Measurements from ENCODE around the gene STK24.
"Not testable (repeated sequence)": the region's sequence is repeated elsewhere in the genome, so short reads cannot be mapped to it uniquely, and the experiment has no call there.

The STK24 gene

DNA sequence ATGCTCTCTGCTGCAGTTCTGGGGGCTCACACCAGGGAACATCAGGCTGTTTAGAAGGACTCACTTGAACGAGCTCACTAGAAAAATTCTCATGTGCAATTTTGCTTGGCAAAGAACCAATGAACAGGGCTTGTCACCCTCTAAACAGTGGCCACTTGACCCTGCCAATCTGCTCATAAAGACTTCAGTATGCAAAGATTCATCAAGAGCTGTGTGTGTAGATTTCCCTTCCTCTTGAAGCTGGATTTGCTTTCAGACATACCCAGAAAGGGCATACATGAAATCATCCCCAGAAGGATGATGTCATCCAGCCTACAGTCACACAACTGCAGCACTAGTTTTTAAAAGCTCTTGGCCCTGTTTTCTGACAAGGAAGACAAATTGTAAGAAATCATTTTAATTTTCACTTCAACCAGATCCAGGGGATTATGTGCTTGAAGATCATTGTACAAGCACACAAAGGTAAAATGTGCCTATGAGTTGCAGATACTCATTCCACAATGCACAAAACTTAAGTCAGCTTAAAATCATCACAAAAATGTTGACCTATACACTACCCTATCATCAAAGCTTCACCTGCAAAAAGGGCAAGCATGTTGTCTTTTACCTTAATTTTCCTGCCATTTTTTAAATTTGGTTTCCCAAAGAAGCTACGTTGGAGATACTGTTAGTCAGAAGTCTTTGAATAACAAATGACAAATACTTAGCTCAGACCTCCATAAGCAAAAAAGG, 5.2 kb upstream of the STK24 start:
- no peak for DNase-seq

DNA sequence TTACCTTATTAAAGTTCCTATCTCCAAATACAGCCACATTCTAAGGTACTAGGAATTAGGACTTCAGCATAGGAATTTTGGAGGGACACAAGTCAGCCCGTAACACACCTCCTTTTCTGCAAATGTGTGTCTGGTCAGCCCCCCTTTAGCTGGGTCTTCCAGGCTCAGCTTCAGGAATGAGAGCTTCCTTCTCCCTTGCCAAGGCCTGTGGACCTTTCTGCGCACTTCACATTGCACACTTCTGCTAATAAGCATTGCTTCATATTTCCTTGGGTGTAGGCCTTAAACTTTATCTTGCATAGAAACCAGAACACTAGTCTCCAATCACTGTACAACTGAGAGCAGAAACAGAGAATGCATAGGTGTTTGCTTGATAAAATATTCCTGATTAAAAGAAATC, 4.5 kb upstream of the STK24 start:
- no peak for DNase-seq

DNA sequence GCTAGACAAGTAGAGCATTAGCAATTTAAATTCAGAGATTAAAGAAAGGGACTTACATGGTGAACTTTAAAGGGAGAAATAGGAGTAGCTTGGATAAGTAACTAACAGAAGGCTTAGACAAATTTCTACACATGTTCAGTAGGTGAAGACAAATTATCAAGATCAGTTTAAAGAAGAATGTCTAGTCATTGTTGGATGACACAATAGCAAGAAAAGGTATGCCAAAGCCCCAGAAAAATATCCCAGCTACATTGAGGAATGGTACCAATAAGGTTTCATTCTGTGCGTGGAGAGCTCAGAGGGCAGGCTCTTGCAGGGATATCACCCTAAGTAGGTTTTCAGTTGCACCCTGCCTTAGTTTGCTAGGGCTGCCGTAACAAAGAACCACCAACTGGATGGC, 3.5 kb upstream of the STK24 start:
- DNase-seq: no peak

DNA sequence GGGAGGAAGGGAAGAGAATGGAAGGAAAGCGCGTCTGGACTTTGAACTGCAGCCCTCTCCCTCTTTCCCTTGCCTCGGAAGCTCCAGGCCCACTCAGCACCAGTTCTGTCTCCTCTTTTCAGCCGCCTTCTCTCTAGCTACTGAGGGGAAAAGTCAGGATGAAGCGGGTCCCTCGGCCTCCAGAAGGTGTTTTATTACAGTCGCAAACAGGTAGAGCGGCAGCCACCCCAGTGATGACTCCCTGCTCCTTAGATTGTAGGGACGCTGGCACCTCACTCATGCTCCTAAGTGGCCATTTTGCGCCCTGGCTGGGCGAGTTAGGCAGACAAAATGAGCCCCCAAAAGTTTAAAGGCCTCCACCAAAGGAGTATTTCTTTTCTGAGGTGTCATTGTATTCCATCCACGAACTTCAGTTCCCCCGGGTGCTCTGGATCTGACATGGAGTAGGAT, 954 bp upstream of the STK24 start:
- no peak for DNase-seq

DNA sequence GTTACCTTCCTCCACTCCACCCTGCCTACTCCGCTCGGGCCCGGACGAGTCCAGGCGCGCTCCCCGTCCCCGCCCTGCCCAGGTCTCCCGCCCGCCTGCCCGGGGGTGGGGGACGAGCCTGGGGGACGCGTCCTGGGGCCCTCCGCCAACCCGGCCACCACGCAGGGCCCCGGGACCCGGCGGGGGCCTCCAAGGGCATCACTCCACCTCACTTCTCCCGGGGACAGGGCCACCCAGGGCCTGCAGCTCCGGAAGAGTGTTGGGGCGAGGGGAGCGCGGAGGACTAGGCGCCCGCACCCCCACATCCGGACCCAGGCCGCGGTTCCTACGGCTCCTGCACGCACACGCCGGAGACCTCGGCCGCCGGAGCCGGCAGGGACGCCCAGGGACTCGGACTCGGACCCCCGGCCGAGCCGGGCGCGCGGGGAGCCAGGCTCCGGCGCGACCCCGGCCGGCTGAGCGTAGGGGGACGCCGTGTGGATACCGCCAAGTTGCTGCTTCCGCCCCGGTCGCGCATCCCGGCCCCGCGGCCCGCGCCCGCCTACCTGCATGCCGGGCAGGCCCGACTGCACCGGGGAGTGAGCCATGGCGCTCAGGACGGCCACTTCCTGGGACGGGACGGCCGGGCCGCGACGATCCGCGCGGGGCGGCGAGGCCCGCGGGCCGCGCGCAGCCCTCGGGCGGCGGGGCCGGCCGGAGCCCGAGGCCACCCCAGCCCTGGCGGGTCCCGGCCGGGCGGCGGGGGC, 534 bp downstream of the STK24 start:
- no peak for DNase-seq

DNA sequence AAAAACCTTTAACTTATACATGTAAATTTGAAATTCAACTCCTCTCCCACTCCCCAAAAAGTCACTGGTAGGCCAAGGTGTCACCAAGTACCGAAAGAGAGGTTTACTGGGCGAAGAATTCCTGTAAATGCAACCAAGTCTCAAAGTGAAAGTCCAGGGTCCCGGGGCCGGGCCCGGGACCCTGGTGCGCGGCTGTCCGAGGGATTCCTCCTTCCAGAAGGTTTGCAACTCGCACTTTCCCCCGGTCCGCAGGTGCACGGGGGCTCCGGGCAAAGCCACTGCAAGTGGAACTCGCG, 1.1 kb downstream of the STK24 start:
- no peak for DNase-seq

DNA sequence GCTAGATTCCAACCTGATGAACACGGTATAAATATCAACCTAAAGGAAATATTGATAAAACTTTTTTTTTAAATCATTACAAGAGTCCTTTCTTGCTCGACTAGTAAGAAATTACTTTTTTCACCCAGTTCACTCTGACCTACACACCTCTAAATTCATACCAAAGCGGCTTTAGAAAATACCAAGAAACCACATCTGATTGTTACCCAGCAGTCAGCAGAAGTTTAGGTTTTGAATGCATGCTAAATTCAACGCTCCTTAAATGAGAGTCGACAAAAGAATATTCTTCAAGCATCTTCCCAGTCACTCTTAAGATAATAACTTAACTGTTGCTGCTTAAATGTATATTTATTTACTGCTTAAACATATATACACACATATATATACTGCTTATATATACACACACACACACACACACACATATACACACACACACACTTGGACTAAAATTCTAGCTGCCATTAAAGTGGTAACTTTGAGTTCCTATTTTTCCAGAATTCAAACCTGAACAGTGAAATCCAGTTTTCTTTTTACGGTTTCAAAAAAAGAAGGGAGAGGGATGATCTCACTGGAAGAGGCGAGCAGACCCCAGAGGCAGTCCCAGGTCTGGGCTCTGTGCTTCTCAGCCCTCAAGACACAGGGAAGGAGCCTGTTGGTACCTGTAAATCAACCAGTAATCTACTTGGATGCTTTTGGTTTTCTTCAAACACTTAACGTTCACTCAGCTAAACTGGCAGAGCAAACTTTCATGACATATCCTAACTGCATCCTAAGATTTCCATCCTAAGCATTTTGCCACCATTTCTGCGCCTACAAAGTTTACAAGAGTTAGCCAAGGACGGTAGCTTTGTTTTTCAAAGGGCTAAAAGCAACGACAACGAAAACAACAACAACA, 1.7 kb downstream of the STK24 start:
- DNase-seq: no peak

DNA sequence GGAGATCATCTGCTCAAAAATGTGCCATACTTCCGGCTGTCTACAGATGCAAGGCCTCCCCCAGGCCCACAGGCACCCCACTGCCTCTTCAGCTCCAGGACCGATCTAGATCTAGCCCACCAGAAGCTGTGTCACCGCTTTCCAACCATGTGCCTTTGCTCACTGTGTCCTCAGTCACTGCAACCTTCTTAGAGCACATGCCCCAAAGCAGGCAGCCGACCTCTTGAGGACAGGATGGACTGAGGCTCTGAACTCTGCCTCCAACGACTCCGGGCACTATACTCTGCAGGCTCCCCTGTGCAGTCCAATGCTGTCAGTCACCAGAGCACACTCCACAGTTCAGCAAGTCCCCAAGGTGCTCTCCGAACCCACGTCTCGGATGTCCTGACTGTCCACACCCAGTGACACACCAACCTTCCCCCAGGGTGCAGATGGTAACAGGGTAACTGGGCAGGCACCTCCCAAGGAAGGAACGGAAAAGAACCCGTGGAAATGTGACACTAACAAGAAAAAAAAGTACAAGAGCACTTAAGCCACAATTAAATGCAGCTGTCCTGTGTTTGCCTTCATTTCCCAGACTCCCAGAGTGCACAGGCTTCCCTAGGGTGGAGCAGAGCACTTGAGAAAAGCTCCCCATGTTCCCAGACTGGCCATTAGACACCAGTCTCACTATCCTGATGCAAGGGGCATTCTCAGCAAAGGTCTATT, 4.8 kb downstream of the STK24 start:
- no peak for DNase-seq

DNA sequence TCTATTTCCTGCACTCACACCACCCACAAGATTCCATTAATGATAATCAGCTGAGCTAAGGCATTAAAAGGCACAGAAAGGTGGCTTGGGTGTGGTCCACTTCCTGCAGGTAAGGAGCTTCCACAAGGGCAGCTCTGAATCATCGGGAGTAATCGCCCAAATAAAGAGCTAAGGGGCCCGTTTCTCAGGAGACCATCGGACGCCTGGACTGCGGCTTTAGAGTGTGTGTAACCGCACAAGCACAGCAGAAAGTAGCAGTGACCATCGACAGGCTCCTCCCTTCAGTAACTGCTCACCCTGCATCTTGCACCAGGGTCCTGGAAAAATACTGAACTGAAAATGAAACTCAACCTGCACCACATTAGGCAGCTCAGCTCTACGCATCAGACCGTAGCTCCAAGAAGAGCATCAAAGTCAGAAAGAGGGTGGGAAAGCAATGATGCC, 6.0 kb downstream of the STK24 start:
- DNase-seq: peak; percentile 55

DNA sequence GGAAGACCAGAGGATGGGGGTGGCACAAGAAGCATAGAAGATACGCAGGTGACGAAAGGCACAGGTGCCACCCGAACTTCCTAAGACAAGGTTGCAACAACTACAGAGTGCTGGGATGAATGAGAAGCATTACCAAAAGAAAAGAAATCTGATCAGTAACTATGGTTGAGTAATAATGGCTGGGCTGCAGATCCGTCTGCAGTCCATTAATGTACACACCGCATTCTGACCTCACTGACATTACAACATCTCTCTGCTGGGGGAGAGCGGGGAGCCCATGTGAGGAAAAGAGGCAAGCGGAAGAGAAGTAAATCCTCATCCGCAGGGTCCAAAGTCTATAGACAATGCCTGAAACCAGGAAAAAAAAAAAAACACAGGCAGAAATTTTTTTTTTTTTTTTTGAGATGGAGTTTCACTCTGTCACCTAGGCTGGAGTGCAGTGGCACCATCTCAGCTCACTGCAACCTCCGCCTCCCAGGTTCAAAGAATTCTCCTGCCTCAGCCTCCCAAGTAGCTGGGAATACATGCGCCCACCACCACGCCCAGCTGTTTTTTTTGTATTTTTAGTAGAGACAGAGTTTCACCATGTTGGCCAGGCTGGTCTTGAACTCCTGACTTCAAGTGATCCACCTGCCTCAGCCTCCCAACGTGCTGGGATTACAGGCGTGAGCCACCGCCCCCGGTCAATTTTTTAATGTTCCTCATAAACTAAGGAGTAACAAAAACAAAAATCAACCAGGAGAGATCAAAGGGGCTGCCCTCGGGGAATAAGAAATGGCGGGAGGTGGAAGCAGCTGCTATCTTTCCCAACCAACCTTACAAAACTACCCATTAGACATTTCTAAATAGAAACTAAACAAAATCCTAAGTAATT, 7.2 kb downstream of the STK24 start:
- DNase-seq: not testable (repeated sequence)

DNA sequence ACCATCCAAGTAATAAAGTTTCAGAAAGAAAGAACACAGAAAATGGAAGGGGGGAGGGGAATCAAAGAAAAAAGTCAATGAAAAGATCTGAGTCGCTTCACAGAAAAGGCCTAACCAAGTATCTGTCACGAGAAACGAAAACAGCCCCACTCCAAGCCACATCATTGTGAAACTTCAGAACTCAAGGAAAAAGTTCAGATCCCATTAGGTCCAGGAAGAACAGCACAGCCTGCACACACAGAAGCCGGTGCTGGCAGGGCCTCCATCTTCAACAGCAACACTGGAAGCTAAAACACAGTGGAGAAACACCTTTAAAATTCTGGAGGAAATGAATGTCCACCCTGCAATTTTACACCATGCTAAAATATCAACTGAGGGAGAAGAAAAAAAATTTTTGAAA, 8.0 kb downstream of the STK24 start:
- DNase-seq: no peak

DNA sequence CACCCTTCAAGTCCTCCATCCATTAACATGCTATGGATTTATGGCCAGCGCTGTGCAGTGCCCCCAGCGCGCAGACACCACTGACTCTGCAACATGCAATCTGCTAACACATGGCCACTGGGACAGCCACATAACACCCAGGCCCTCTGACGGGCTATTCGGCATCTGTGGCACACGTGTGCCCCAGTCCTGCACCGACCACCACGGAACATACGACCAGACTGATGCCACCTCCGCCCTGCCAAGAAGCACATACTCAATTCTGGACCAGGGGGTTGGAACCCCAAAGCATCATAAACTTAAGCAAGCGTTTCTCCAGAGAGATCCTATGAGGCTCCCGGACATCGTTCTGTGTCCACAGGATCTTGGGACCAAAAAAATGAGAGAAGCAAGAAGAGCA, 9.8 kb downstream of the STK24 start:
- no peak for DNase-seq

DNA sequence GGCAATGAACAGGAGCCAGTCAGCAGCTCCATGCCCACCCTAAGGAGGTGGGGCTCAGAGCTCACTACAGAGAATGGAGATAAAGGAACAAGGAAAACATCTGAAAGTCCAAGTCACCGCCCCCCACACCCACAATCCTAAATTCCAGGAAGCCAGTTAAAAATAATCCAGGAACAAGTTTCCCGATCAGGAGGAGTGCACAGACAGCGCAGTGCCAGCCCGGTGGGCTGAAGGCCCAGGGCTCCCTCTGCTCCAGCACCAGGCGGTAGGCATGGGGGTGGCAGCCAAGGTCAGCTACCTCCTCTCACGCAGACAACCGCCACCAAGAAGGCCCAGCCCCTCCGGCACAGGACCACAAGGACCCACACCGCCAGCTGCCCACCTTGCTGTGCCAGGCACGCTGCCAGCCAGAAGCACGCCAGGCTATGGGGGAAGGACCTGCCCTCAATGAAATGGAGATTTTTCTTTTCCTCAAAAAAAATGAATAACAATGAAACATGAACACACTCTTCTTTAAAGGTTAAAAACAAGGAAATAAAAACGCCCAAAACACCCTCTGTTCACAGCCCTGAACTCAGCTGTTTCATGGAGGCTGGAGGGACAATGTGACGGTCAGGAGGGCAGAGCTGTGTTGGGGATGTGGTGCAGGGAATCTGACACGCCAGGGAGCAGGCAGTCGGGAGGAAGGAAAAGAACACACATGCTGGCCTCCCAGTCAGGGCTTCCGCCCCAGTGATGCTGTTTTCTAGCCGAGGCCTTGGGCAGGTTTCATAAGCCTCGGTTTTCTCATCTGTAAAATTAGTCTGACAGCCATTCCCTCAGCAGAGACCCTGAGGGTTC, 11.0 kb downstream of the STK24 start:
- DNase-seq: no peak

DNA sequence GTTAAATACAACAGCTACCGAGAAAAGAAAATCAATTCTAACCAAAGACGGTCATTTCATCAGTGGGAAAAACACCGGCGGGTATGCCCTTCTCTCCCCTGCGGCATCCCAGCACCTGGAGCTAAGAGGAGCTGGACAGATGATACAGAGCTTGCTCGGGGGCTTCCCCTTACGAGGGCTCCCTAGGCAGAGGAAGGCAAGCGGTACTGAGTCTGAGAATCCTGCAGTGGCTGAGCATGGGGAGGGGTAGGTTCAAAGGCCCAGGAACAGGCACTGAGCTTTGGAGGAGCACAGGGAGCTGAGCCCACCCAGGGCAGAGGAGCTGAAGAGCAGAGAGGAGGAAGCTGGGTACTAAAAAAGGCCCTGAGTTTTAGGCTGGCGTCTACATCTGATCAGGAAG, 12.7 kb downstream of the STK24 start:
- no peak for DNase-seq

DNA sequence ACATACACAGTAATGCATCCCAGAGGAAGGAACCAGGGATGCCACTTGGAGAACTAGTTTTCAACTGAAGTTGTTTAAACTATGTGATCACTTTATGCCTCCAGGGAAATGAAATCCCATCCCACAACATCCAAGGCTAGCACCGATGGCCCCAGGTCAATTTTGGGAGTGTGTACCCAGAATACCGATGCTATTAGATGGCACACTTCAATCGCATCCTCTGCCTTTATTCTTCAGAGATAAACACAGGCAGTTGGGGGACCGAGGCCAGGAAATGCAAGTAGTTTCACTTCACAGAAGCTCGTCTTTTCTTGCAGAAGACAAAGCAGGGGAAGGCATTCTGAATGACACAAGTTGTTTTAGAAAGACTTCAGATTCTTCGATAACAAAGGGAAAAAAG, 13.8 kb downstream of the STK24 start:
- DNase-seq: peak; percentile 64

DNA sequence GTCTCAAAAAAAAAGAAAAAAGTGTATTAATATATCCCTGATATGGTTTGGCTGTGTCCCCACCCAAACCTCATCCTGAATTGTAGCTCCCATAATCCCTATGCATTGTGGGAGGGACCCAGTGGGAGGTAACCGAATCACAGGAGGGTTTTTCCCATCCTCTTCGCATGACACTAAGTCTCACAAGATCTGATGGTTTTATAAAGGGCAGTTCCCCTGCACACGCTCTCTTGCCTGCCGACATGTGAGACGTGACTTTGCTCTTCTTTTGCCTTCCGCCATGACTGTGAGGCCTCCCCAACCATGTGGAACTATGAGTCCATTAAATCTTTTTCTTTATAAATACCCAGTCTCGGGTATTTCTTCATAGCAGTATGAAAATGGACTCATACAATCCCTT, 17.7 kb downstream of the STK24 start:
- DNase-seq: no peak

DNA sequence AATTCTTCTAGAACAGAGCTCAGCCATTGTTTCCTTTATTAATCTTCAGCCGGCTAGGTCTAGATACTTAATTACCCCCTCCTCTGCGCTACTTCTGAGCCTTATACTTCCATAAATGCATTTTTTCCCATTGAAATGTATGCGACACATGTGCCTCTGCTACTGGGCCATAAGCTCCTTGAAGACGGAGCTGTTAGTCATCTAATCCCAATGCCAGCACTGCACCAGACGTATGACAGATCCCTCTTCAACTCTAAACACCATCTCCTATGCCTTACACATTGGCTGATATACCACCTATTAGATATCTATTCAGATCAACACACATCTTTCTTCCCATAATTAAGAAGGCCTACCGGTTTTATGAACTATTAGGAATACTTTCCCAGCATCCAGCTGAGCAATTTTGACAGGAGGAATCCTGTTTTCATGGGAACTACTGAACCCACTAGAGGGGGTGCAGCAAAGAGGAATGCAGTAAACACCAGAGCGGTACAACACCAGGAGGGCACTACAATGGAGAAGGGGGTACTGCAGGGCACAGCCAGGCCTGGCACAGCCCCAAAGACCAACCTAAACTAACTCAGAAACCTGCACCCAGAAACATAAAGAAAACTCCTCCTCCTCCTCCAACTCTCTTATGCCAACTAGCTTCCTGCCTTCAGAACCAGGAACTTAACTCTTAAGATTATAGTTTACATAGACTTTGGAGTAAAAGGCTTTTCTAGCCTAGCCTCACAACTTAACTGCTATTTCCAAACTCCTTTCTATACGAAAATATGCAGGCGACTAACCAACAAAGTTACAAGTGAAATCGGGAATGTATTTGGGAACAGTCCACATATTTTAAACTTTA, 18.7 kb downstream of the STK24 start:
- DNase-seq: no peak

DNA sequence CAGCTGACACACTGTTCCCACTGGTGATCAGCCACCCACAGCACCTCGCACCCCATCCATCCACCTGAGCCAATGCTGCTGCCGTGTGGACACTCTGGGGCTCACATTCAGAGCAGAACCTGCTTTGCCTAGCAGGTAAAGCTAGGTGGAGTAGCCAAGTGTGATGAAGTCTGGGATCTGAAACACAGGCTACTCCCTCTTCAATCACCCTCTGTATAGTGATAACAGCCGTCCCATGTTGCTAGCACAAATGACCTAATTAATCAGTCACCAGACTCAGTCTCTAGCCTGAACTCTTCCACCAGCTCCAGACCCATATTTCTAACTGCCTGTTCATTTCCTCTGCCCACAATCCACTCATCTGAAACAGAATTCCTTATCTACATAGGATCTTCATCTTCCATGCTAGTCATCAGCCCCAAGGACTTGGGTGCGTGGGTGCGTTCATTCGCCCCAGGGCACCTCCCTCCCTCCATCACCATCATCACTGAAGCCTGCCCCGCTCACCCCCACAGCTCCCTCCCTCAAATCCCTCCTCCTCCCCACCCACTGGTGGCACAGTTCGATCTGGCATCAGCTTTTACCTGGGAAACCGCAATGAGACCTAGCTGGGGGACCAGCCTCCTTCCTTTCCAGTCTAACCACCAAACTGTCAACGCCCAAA, 19.8 kb downstream of the STK24 start:
- peak; percentile 63 for DNase-seq

DNA sequence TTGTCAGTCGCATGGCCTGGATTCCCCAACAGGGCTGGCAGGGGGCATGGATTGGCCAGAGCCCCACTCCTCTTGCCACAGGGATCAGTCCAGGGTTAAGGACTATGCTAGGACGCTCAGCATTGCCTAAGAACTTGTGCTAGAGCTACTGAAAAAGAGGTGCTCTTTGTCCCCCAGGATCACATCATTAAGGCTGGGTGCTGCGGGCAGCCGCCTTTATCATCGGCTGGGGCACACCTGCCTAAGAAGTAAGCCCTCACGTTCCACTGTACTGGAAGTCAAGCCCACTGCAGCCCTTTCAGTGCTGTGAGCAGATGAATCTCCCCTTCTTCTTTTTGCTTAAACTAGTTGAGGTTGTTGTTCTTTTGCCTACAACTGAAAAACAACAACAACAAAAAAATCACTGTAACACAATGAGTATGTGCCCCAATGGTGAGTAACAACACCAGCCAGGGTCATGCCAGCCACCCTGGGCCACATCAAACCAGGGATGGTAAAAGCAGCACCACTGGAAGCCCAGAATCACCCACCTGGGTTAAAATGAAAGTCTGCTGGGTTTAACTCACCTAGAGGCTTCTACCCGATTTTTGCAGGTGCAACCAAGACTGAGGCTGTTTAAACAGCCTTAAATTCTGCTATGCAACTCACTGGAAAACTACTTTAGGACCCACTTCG, 20.6 kb downstream of the STK24 start:
- DNase-seq: no peak
